Measurements from ENCODE around the gene OR6K3. TPM values are rescaled to one million over a fixed set of nuclear protein-coding genes. Genes with fewer than 3 reads are reported as not detected.

The OR6K3 gene
- total RNA-seq, 2 experiments from 2014 or later: not detected

DNA sequence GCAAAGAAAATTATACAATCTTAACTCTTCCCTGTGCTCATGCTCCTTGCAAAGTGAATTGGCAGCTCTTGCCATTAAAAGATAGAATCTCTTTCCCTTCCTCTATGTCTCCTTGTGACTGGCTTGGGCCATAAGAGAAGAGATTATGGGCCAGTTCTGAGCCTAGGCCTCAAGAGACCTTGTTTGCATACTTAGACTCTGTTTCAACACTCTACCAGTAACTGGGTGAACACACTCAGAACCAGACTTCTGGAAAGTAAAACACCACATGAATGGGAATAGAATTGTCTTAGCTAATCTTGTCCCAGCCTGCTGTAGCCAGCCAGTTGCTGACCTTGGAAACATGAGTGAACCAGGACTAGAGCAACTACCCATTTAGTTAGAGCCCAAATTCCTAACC is 15.3 kb upstream of the OR6K3 start:
- no TSS peak for BruUV-seq (replicated peaks)
- ChIA-PET CTCF (ENCODE audit: unreplicated experiment) (no interaction called here), POLR2A (no interaction called here)
- H3K36me3 ChIP-seq (ENCODE audit: insufficient read depth, low read length): no peaks in the 10 kb centered on the region
- no peak overlapping the region for H2AFZ ChIP-seq (ENCODE audit: low read length)
- H3K4me3 ChIP-seq (ENCODE audit: low read depth, low read length, poor library complexity, severe bottlenecking): no peak overlapping the region
- H3K9me2 ChIP-seq (ENCODE audit: insufficient read depth, low read length): no peaks in the 10 kb centered on the region
- H3K9me3 ChIP-seq (ENCODE audit: low read length): no peaks in the 10 kb centered on the region
- H3K27ac ChIP-seq (ENCODE audit: low read depth, low read length, poor library complexity, severe bottlenecking): no peak overlapping the region
- TF ChIP-seq, protein P1, sequence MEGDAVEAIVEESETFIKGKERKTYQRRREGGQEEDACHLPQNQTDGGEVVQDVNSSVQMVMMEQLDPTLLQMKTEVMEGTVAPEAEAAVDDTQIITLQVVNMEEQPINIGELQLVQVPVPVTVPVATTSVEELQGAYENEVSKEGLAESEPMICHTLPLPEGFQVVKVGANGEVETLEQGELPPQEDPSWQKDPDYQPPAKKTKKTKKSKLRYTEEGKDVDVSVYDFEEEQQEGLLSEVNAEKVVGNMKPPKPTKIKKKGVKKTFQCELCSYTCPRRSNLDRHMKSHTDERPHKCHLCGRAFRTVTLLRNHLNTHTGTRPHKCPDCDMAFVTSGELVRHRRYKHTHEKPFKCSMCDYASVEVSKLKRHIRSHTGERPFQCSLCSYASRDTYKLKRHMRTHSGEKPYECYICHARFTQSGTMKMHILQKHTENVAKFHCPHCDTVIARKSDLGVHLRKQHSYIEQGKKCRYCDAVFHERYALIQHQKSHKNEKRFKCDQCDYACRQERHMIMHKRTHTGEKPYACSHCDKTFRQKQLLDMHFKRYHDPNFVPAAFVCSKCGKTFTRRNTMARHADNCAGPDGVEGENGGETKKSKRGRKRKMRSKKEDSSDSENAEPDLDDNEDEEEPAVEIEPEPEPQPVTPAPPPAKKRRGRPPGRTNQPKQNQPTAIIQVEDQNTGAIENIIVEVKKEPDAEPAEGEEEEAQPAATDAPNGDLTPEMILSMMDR (conservative IDR thresholded peaks at IDR 0.05; ENCODE audit: low read length): no peak
- no peak for TF ChIP-seq EZH2phosphoT487 (IDR thresholded peaks at IDR 0.05; ENCODE audit: borderline replicate concordance, low read depth, low read length)
- intact Hi-C loops (cut with micrococcal nuclease; ENCODE audit: unreplicated experiment): no loop called here
- no peaks in the 10 kb centered on the region for H3K4me1 ChIP-seq (ENCODE audit: insufficient read depth, low read length, poor library complexity, severe bottlenecking)
- no peaks in the 10 kb centered on the region for H4K20me1 ChIP-seq (ENCODE audit: insufficient read depth, low read length)
- H3K4me2 ChIP-seq (ENCODE audit: low read length): no peak overlapping the region
- no peak for DNase-seq (ENCODE audit: low spot score)
- H3K79me2 ChIP-seq (ENCODE audit: insufficient read depth, low read depth, low read length): no peaks in the 10 kb centered on the region

DNA sequence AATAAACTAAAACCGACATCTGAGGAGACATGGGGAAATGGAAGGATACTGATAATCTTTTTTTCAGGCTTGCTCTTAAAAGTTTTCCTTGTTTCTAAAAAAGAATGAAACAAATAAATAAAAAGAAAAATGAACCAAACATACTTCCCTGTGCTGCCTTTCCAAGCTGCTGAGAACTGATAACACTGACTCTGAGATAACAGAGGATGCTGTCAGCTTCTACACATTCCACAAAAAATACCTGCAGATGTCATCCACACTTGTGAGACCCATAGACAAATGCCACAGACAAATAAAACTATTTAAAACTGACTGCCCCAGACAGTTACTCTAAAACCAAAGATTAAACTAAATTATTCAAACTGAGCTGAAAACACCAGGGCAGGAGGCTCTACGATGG is 12.0 kb upstream of the OR6K3 start:
- Histone ChIP-seq H3K4me2 (ENCODE audit: low read length) (no peak overlapping the region), H3K36me3 (ENCODE audit: insufficient read depth, low read length) (no peaks in the 10 kb centered on the region), H4K20me1 (ENCODE audit: insufficient read depth, low read length) (no peaks in the 10 kb centered on the region), H3K4me3 (ENCODE audit: low read depth, low read length, poor library complexity, severe bottlenecking) (no peak overlapping the region), H3K4me1 (ENCODE audit: insufficient read depth, low read length, poor library complexity, severe bottlenecking) (no peaks in the 10 kb centered on the region), H3K27ac (ENCODE audit: low read depth, low read length, poor library complexity, severe bottlenecking) (no peak overlapping the region), H2AFZ (ENCODE audit: low read length) (no peak overlapping the region), H3K9me2 (ENCODE audit: insufficient read depth, low read length) (no peaks in the 10 kb centered on the region), H3K9me3 (ENCODE audit: low read length) (no peaks in the 10 kb centered on the region), H3K79me2 (ENCODE audit: insufficient read depth, low read depth, low read length) (no peaks in the 10 kb centered on the region)
- CTCF ChIA-PET (ENCODE audit: unreplicated experiment): no interaction called here
- DNase-seq (ENCODE audit: low spot score): no peak
- intact Hi-C loops (cut with micrococcal nuclease; ENCODE audit: unreplicated experiment): no loop called here
- POLR2A ChIA-PET: no interaction called here
- BruUV-seq (replicated peaks): no TSS peak
- TF ChIP-seq EZH2phosphoT487 (IDR thresholded peaks at IDR 0.05; ENCODE audit: borderline replicate concordance, low read depth, low read length): no peak
- TF ChIP-seq, protein P1 (conservative IDR thresholded peaks at IDR 0.05; ENCODE audit: low read length): no peak

DNA sequence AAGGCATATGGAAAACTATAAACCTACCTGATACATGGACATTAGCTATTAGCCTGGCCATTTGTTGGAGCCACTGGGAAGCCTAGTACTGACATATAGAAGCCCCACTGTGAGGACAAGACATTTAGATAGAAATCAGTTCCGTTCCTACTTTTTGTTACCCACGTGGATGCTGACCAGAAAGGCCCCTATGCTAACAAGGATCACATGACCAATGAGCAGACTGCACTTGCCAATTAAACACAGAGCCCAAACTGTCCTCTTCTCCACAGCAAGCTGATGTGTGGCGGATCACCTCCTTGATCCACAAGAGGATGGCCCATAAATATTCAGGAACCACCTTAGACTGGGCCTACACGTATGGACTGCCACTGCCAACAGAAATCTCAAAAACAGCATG is 11.2 kb upstream of the OR6K3 start:
- no TSS peak for BruUV-seq (replicated peaks)
- TF ChIP-seq EZH2phosphoT487 (IDR thresholded peaks at IDR 0.05; ENCODE audit: borderline replicate concordance, low read depth, low read length): no peak
- TF ChIP-seq, protein P1 (conservative IDR thresholded peaks at IDR 0.05; ENCODE audit: low read length): no peak
- H3K4me2 ChIP-seq (ENCODE audit: low read length): no peak overlapping the region
- no peaks in the 10 kb centered on the region for H3K79me2 ChIP-seq (ENCODE audit: insufficient read depth, low read depth, low read length)
- no peak for DNase-seq (ENCODE audit: low spot score)
- H3K9me2 ChIP-seq (ENCODE audit: insufficient read depth, low read length): no peaks in the 10 kb centered on the region
- H4K20me1 ChIP-seq (ENCODE audit: insufficient read depth, low read length): no peaks in the 10 kb centered on the region
- H3K27ac ChIP-seq (ENCODE audit: low read depth, low read length, poor library complexity, severe bottlenecking): no peak overlapping the region
- H3K4me3 ChIP-seq (ENCODE audit: low read depth, low read length, poor library complexity, severe bottlenecking): no peak overlapping the region
- H3K9me3 ChIP-seq (ENCODE audit: low read length): no peaks in the 10 kb centered on the region
- intact Hi-C loops (cut with micrococcal nuclease; ENCODE audit: unreplicated experiment): no loop called here
- no peaks in the 10 kb centered on the region for H3K4me1 ChIP-seq (ENCODE audit: insufficient read depth, low read length, poor library complexity, severe bottlenecking)
- ChIA-PET POLR2A (interaction anchor here (0.9 kb wide), 1 partner anchor 11 kb away, joined by 3 read pairs; the partner anchor contains the start of gene OR6K3), CTCF (ENCODE audit: unreplicated experiment) (no interaction called here)
- H3K36me3 ChIP-seq (ENCODE audit: insufficient read depth, low read length): no peaks in the 10 kb centered on the region
- H2AFZ ChIP-seq (ENCODE audit: low read length): no peak overlapping the region
